Liver (tissue), 3 donors: Measurements from ENCODE around the gene PRKAR1B.

Experiments
- CTCF ChIP-seq: fragments of 150-350 bp; IDR thresholded peaks from 2 replicates; pipeline ENCODE4 v1.5.1; 2017; ENCODE audit warnings: improper control_type of control experiment, low read depth, low read length; ENCODE audit not compliant: missing input control
- EGR1 ChIP-seq, 2 donors: IDR thresholded peaks; 2 replicates each; pipeline ENCODE4 v1.6.1; 2016 to 2018; ENCODE audit warnings: antibody characterized with exemption in 2 of 2, low read depth in 2 of 2
- FOXA1 ChIP-seq: IDR thresholded peaks from 2 replicates; pipeline ENCODE4 v1.6.1; 2016; ENCODE audit warnings: antibody characterized with exemption
- GABPA ChIP-seq, 2 donors: IDR thresholded peaks in 1 of 2; conservative IDR thresholded peaks in 1 of 2; 2 replicates each; pipeline ENCODE4 v1.6.1; 2016; ENCODE audit warnings: antibody characterized with exemption in 2 of 2, mild to moderate bottlenecking in 1 of 2, moderate library complexity in 1 of 2
- MAX ChIP-seq: IDR thresholded peaks from 2 replicates; pipeline ENCODE4 v1.6.1; 2016; ENCODE audit warnings: antibody characterized with exemption
- NR2F2 ChIP-seq: IDR thresholded peaks from 2 replicates; pipeline ENCODE4 v1.6.1; 2016; ENCODE audit warnings: antibody characterized with exemption
- SP1 ChIP-seq: IDR thresholded peaks from 2 replicates; pipeline ENCODE4 v1.6.1; 2018; ENCODE audit warnings: antibody characterized with exemption, mild to moderate bottlenecking
- TAF1 ChIP-seq: conservative IDR thresholded peaks from 2 replicates; pipeline ENCODE4 v1.6.1; 2016; ENCODE audit warnings: antibody characterized with exemption, mild to moderate bottlenecking
- donor health status: healthy.
- donor health status: healthy.

GRCh38 chr7:641269-641671 is 85.8 kb downstream of the PRKAR1B start:
- TF ChIP-seq CTCF (no peak), SP1 (no peak), MAX (no peak), TAF1 (no peak), EGR1 (IDR thresholded peaks at IDR 0.05; ENCODE audit: low read depth in 2 of 2) (no peak), GABPA (IDR thresholded peaks at IDR 0.05 in 1 of 2, conservative IDR thresholded peaks at IDR 0.05 in 1 of 2) (no peak), FOXA1 (no peak), NR2F2 (no peak)
